H1 (cell line): Measurements from ENCODE around the gene UCMA. TPM values are rescaled to one million over a fixed set of nuclear protein-coding genes. Genes with fewer than 3 reads are reported as not detected.

ENCODE experiments used
- CTCF ChIA-PET: fragments of 300-600 bp; sonication (Branson Sonifier 250); formaldehyde crosslinking; loops from one replicate; lab custom pipeline; 2021; ENCODE audit not compliant: partially characterized antibody; lab: Charles Lee
- POLR2A ChIA-PET: fragments of 300-600 bp; sonication (Branson Sonifier 250); formaldehyde crosslinking; loops from one replicate; lab custom pipeline; 2021; ENCODE audit warnings: inconsistent platforms; ENCODE audit not compliant: partially characterized antibody; lab: Charles Lee
- DNase-seq, 2 experiments: peaks; one replicate each; pipeline versions ENCODE4 v3.0.0 to v3.0.0-alpha.2; 2010 to 2022; ENCODE audit warnings: low spot score in 2 of 2, low read depth in 1 of 2, mixed read lengths in 1 of 2
- FAIRE-seq: peaks from 2 replicates; lab custom pipeline; 2011; peaks lifted over from hg19 to GRCh38; lab: Jason Lieb, UNC
- H2AFZ ChIP-seq: 2 replicates; pipeline ENCODE4 v1.8.1; 2012; ENCODE audit warnings: low read length, inconsistent platforms
- H2AK5ac ChIP-seq: 2 replicates; pipeline ENCODE4 v1.6.1; 2013; ENCODE audit warnings: low read depth, low read length
- H2BK120ac ChIP-seq: replicated peaks from 2 replicates; pipeline ENCODE3; 2013; ENCODE audit warnings: low read depth, low read length, inconsistent platforms
- H2BK12ac ChIP-seq: 2 replicates; pipeline ENCODE4 v1.6.1; 2013; ENCODE audit warnings: low read depth, low read length
- H2BK15ac ChIP-seq: 2 replicates; pipeline ENCODE4 v1.6.1; 2013; ENCODE audit warnings: low read length
- H2BK20ac ChIP-seq: 2 replicates; pipeline ENCODE4 v1.6.1; 2013; ENCODE audit warnings: low read length
- H2BK5ac ChIP-seq: 2 replicates; pipeline ENCODE4 v1.6.1; 2013; ENCODE audit warnings: low read depth, low read length
- H3K14ac ChIP-seq: 2 replicates; pipeline ENCODE4 v1.6.1; 2013; ENCODE audit warnings: inconsistent platforms; ENCODE audit not compliant: insufficient read length
- H3K18ac ChIP-seq: 2 replicates; pipeline ENCODE4 v1.6.1; 2013; ENCODE audit warnings: low read length; ENCODE audit errors: extremely low read depth
- H3K23ac ChIP-seq: 2 replicates; pipeline ENCODE4 v1.6.1; 2013; ENCODE audit warnings: inconsistent platforms; ENCODE audit not compliant: insufficient read length
- H3K23me2 ChIP-seq: 2 replicates; pipeline ENCODE4 v1.6.1; 2013; ENCODE audit warnings: low read depth, low read length
- H3K27ac ChIP-seq: 2 replicates; pipeline ENCODE4 v1.6.1; 2011; ENCODE audit warnings: low read depth, low read length, inconsistent platforms
- H3K27me3 ChIP-seq, 4 experiments: replicated peaks in 1 of 4; 1 replicate in 1 of 4; 2 replicates in 3 of 4; pipeline versions ENCODE4 v1.6.1 to v1.8.1; 2011 to 2013; ENCODE audit warnings: low read length in 3 of 4, mild to moderate bottlenecking in 3 of 4, inconsistent platforms in 2 of 4, mixed read lengths in 2 of 4, moderate library complexity in 1 of 4; ENCODE audit not compliant: control insufficient read depth in 3 of 4, insufficient read depth in 3 of 4; ENCODE audit errors: extremely low read depth in 1 of 4
- H3K36me3 ChIP-seq, 4 experiments: 2 replicates each; pipeline versions ENCODE4 v1.6.1 to v1.8.1; 2011 to 2013; ENCODE audit warnings: mild to moderate bottlenecking in 4 of 4, low read length in 3 of 4, moderate library complexity in 2 of 4, control low read depth in 1 of 4, inconsistent platforms in 1 of 4; ENCODE audit not compliant: insufficient read depth in 4 of 4, control insufficient read depth in 2 of 4
- H3K4ac ChIP-seq: replicated peaks from 2 replicates; pipeline ENCODE3; 2013; ENCODE audit warnings: low read length, low read depth, mixed read lengths, inconsistent platforms; ENCODE audit not compliant: insufficient read length
- H3K4me1 ChIP-seq, 4 experiments: replicated peaks in 1 of 4; 1 replicate in 1 of 4; 2 replicates in 3 of 4; pipeline versions ENCODE4 v1.6.1 to v1.8.1; 2011 to 2013; ENCODE audit warnings: low read length in 3 of 4, inconsistent platforms in 2 of 4, mixed read lengths in 1 of 4; ENCODE audit not compliant: insufficient read depth in 4 of 4, control insufficient read depth in 3 of 4
- H3K4me2 ChIP-seq, 2 experiments: 2 replicates each; pipeline versions ENCODE4 v1.6.1 to v1.8.1; 2011 to 2013; ENCODE audit warnings: low read depth in 2 of 2, low read length in 2 of 2, control low read depth in 1 of 2, inconsistent platforms in 1 of 2, mild to moderate bottlenecking in 1 of 2; ENCODE audit not compliant: insufficient read depth in 1 of 2
- H3K4me3 ChIP-seq, 4 experiments: fragments of 200-600, 300-600 bp in 1 of 4; sonication (generic), shearing (Covaris generic), sonication (Bioruptor Twin) in 1 of 4; 2 replicates each; pipeline versions ENCODE4 v1.5.1 to v1.8.1; 2011 to 2016; ENCODE audit warnings: low read length in 4 of 4, low read depth in 3 of 4, control low read depth in 2 of 4, inconsistent platforms in 2 of 4, mild to moderate bottlenecking in 2 of 4, mixed read lengths in 1 of 4, moderate library complexity in 1 of 4; ENCODE audit not compliant: insufficient read depth in 2 of 4; ENCODE audit errors: extremely low read depth in 1 of 4
- H3K56ac ChIP-seq: replicated peaks from 2 replicates; pipeline ENCODE3; 2013; ENCODE audit warnings: low read depth, mild to moderate bottlenecking, mixed read lengths, low read length, inconsistent platforms; ENCODE audit not compliant: insufficient read length
- H3K79me1 ChIP-seq: 2 replicates; pipeline ENCODE4 v1.6.1; 2013; ENCODE audit warnings: low read depth, low read length, control low read depth
- H3K79me2 ChIP-seq, 2 experiments: 2 replicates each; pipeline versions ENCODE4 v1.6.1 to v1.8.1; 2012 to 2013; ENCODE audit warnings: low read length in 2 of 2, mild to moderate bottlenecking in 2 of 2, inconsistent platforms in 1 of 2; ENCODE audit not compliant: insufficient read depth in 2 of 2, control insufficient read depth in 1 of 2
- H3K9ac ChIP-seq, 4 experiments: replicated peaks in 1 of 4; 1 replicate in 1 of 4; 2 replicates in 3 of 4; pipeline versions ENCODE4 v1.6.1 to v1.8.1; 2011 to 2013; ENCODE audit warnings: low read depth in 3 of 4, low read length in 3 of 4, control low read depth in 2 of 4, mild to moderate bottlenecking in 2 of 4, moderate library complexity in 2 of 4, inconsistent platforms in 1 of 4; ENCODE audit errors: extremely low read depth in 1 of 4
- H3K9me3 ChIP-seq, 2 experiments: 2 replicates each; pipeline versions ENCODE4 v1.6.1 to v1.8.1; 2012 to 2013; ENCODE audit warnings: mild to moderate bottlenecking in 2 of 2, moderate library complexity in 2 of 2, control low read depth in 1 of 2, inconsistent platforms in 1 of 2, low read depth in 1 of 2, low read length in 1 of 2, mixed read lengths in 1 of 2; ENCODE audit not compliant: insufficient read depth in 2 of 2
- H4K20me1 ChIP-seq, 2 experiments: replicated peaks in 1 of 2; 2 replicates each; pipeline versions ENCODE3 to v1.8.1; 2011 to 2013; ENCODE audit warnings: inconsistent platforms in 2 of 2, low read length in 2 of 2, mild to moderate bottlenecking in 1 of 2; ENCODE audit not compliant: insufficient read depth in 2 of 2, control insufficient read depth in 1 of 2
- H4K5ac ChIP-seq: 2 replicates; pipeline ENCODE4 v1.6.1; 2013; ENCODE audit warnings: low read length, low read depth, mixed read lengths, inconsistent platforms; ENCODE audit not compliant: insufficient read length
- H4K8ac ChIP-seq: 2 replicates; pipeline ENCODE4 v1.8.0; 2013; ENCODE audit warnings: mild to moderate bottlenecking, moderate library complexity, low read length, inconsistent platforms; ENCODE audit not compliant: insufficient read depth; ENCODE audit errors: extremely low read depth
- H4K91ac ChIP-seq: replicated peaks from 2 replicates; pipeline ENCODE3; 2013; ENCODE audit warnings: low read length, mixed read lengths, inconsistent platforms; ENCODE audit not compliant: insufficient read length
- BACH1 ChIP-seq: IDR thresholded peaks from 2 replicates; pipeline ENCODE4 v1.6.1; 2012; ENCODE audit warnings: low read length, improper control_type of control experiment
- CHD2 ChIP-seq: IDR thresholded peaks from 2 replicates; pipeline ENCODE4 v1.6.1; 2012; ENCODE audit warnings: low read length, improper control_type of control experiment
- E2F6 ChIP-seq: IDR thresholded peaks from 2 replicates; pipeline ENCODE4 v1.6.1; 2012; ENCODE audit warnings: inconsistent platforms
- EGR1 ChIP-seq: IDR thresholded peaks from 2 replicates; pipeline ENCODE4 v1.6.1; 2011; ENCODE audit warnings: low read depth, low read length, borderline replicate concordance
- HDAC6 ChIP-seq: IDR thresholded peaks from one replicate; pipeline ENCODE4 v1.7.1; 2012; ENCODE audit warnings: low read depth, mild to moderate bottlenecking, inconsistent platforms, low read length, moderate library complexity
- KDM4A ChIP-seq: IDR thresholded peaks from one replicate; pipeline ENCODE4 v1.7.1; 2012; ENCODE audit warnings: low read depth, mild to moderate bottlenecking, moderate library complexity, low read length, inconsistent platforms; ENCODE audit not compliant: severe bottlenecking
- MAFK ChIP-seq: IDR thresholded peaks from 2 replicates; pipeline ENCODE4 v1.6.1; 2012; ENCODE audit warnings: low read depth, mild to moderate bottlenecking, improper control_type of control experiment, low read length
- POLR2AphosphoS5 ChIP-seq: IDR thresholded peaks from 2 replicates; pipeline ENCODE4 v1.6.1; 2011; ENCODE audit warnings: low read depth, low read length
- RXRA ChIP-seq: IDR thresholded peaks from 2 replicates; pipeline ENCODE4 v1.6.1; 2011; ENCODE audit warnings: low read depth, mild to moderate bottlenecking, low read length, moderate library complexity; ENCODE audit not compliant: insufficient read depth
- SAP30 ChIP-seq: fragments of 300-600 bp; sonication (generic); IDR thresholded peaks from 2 replicates; pipeline ENCODE4 v1.7.1; 2012; ENCODE audit warnings: low read length, moderate library complexity, mild to moderate bottlenecking, inconsistent platforms; ENCODE audit not compliant: insufficient read depth, insufficient replicate concordance
- SP2 ChIP-seq: IDR thresholded peaks from 2 replicates; pipeline ENCODE4 v1.6.1; 2012; ENCODE audit warnings: mild to moderate bottlenecking, low read length, inconsistent platforms
- SRF ChIP-seq: IDR thresholded peaks from 2 replicates; pipeline ENCODE4 v1.6.1; 2011; ENCODE audit warnings: mild to moderate bottlenecking, low read depth, low read length, moderate library complexity
- TAF7 ChIP-seq: optimal IDR thresholded peaks from 2 replicates; pipeline ENCODE3; 2011; ENCODE audit warnings: low read depth, mild to moderate bottlenecking, inconsistent platforms, low read length, moderate library complexity, borderline replicate concordance
- USF2 ChIP-seq: IDR thresholded peaks from 2 replicates; pipeline ENCODE4 v1.6.1; 2011; ENCODE audit warnings: low read length, improper control_type of control experiment
- WGBS, 2 experiments: shearing (Covaris generic) in 1 of 2; methylation state at CpG; one replicate each; pipeline versions ENCODE4 v1.1.6 to v1.1.7; 2013 to 2015; ENCODE audit warnings: low lambda C conversion rate in 2 of 2, mixed read lengths in 2 of 2, inconsistent platforms in 1 of 2, low coverage in 1 of 2, missing lambda C conversion rate in 1 of 2; ENCODE audit not compliant: insufficient replicate concordance in 2 of 2, insufficient coverage in 1 of 2, insufficient read length in 1 of 2; ENCODE audit errors: extremely low coverage in 1 of 2, missing lambda C conversion rate in 1 of 2; 5-methylcytosine and 5-hydroxymethylcytosine counted together
- polyA plus RNA-seq, 7 experiments: library from polyadenylated mRNA; depleted of rRNA in 3 of 7; stranded (reverse) in 5 of 7; unstranded in 2 of 7; fragments of >200 nt in 5 of 7; fragments of 200-250 nt in 2 of 7; gene quantifications; 1 replicate in 5 of 7; 2 replicates in 1 of 7; 4 replicates in 1 of 7; pipeline versions ENCODE4 v1.2.1 to v1.2.3, GENCODE V29; 2011 to 2013; ENCODE audit warnings: missing spikeins in 2 of 7, mixed read lengths in 2 of 7
- total RNA-seq: library from RNA; stranded (reverse); fragmentation: NEBNext Ultra II Directional; extraction: Animal tissue kit (Norgen Biotek cat#: 25700); gene quantifications from 2 replicates; pipeline ENCODE4 v1.2.1, GENCODE V29; 2021

The UCMA gene
- total and polyA plus RNA-seq, 2 of the 8 experiments (the other 6 are each of a cell fraction or from before 2014, with no cell fraction given) = 1.2 to 4.6 TPM

GRCh38 chr10:13262433-13262832 is 28.3 kb upstream of the UCMA start:
- no peak overlapping the region for H2AK5ac ChIP-seq
- H2AFZ ChIP-seq = no peak overlapping the region
- H2BK5ac ChIP-seq = no peak overlapping the region
- H3K27me3 ChIP-seq = no peaks in the 10 kb centered on the region
- H4K8ac ChIP-seq = no peak overlapping the region
- H3K79me2 ChIP-seq = no peaks in the 10 kb centered on the region
- POLR2A ChIA-PET = no interaction called here
- H3K23ac ChIP-seq = no peak overlapping the region
- no peak overlapping the region for H3K4me2 ChIP-seq
- H2BK120ac ChIP-seq = no peak overlapping the region
- no peak overlapping the region for H2BK12ac ChIP-seq
- no peaks in the 10 kb centered on the region for H3K4me1 ChIP-seq
- H3K4me3 ChIP-seq = no peak overlapping the region
- no peak overlapping the region for H3K9ac ChIP-seq
- FAIRE-seq (no peak), DNase-seq (no peak)
- no peak overlapping the region for H3K4ac ChIP-seq
- no peaks in the 10 kb centered on the region for H3K36me3 ChIP-seq
- no peak overlapping the region for H2BK15ac ChIP-seq
- H3K18ac ChIP-seq = no peak overlapping the region
- no peak overlapping the region for H3K14ac ChIP-seq
- H4K5ac ChIP-seq = no peak overlapping the region
- H2BK20ac ChIP-seq = no peak overlapping the region
- no peak overlapping the region for H4K91ac ChIP-seq
- H3K79me1 ChIP-seq = no peaks in the 10 kb centered on the region
- no peaks in the 10 kb centered on the region for H4K20me1 ChIP-seq
- no peaks in the 10 kb centered on the region for H3K23me2 ChIP-seq
- peaks cover 0 to 5% of the 10 kb centered on the region in 2 experiments; a peak in 1 of 4 replicates for H3K9me3 ChIP-seq
- no peak overlapping the region for H3K27ac ChIP-seq
- 71% methylated on average over 1 of the region's 1 CpG; no CpG with 5 or more reads in 1 of the 2 experiments for WGBS, 2 experiments
- CTCF ChIA-PET = no interaction called here
- H3K56ac ChIP-seq = no peak overlapping the region
- TF ChIP-seq KDM4A (no peak), USF2 (no peak), SAP30 (no peak), BACH1 (no peak), HDAC6 (no peak), POLR2AphosphoS5 (no peak), TAF7 (no peak), EGR1 (no peak), MAFK (no peak), SRF (no peak), SP2 (no peak), RXRA (no peak), CHD2 (no peak), E2F6 (no peak)
